Hepatocyte (in vitro differentiated cells): ENCODE measurements around the gene RBP5.

Experiments
- CTCF ChIP-seq: fragments of 200-600 bp; sonication (generic); IDR thresholded peaks from 2 replicates; pipeline ENCODE4 v1.5.1; 2016; ENCODE audit warnings: antibody characterized with exemption, mild to moderate bottlenecking; ENCODE audit not compliant: poor library complexity
- EZH2 ChIP-seq: fragments of 200-600 bp; sonication (generic); IDR thresholded peaks from 2 replicates; pipeline ENCODE4 v1.6.1; 2016; ENCODE audit warnings: antibody characterized with exemption, mild to moderate bottlenecking, borderline replicate concordance

GRCh38 chr12:7121324-7121723, 7.4 kb downstream of the RBP5 start:
- TF ChIP-seq CTCF (no peak), EZH2 (no peak)
